HepG2 (cell line): ENCODE data around the gene RNF150.

ENCODE experiments used
- FOXA1 ChIP-seq, 2 experiments: fragments of 450-650 bp in 1 of 2; sonication (generic) in 1 of 2; formaldehyde crosslinking in 1 of 2; IDR thresholded peaks; 2 replicates each; pipeline versions ENCODE4 v1.4.0 to v1.6.1; 2016 to 2020; ENCODE audit warnings: missing genetic modification reagents in 1 of 2
- PHF21A ChIP-seq: sonication (generic); formaldehyde crosslinking; IDR thresholded peaks from 2 replicates; pipeline ENCODE4 v1.5.0; 2020; ENCODE audit warnings: mild to moderate bottlenecking, missing genetic modification reagents
- RAD21 ChIP-seq: fragments of 450-650 bp; formaldehyde crosslinking; IDR thresholded peaks from 2 replicates; pipeline ENCODE4 v1.5.0; 2020; ENCODE audit warnings: mild to moderate bottlenecking
- ZSCAN30 ChIP-seq: sonication (generic); formaldehyde crosslinking; IDR thresholded peaks from 2 replicates; pipeline ENCODE4 v1.5.0; 2020; ENCODE audit warnings: mild to moderate bottlenecking, missing genetic modification reagents
- TF ChIP-seq, protein P1 (sequence below), 2 experiments: IDR thresholded peaks; 2 replicates each; pipeline ENCODE4 v1.6.1; 2011 to 2012; ENCODE audit warnings: low read length in 2 of 2, borderline replicate concordance in 1 of 2, low read depth in 1 of 2, mild to moderate bottlenecking in 1 of 2, moderate library complexity in 1 of 2
- TF ChIP-seq, protein P2 (sequence below), 2 experiments: sonication (generic) in 1 of 2; formaldehyde crosslinking in 1 of 2; IDR thresholded peaks; 2 replicates each; pipeline versions ENCODE4 v1.4.0 to v1.6.1; 2018 to 2020; ENCODE audit warnings: missing genetic modification reagents in 2 of 2, borderline replicate concordance in 1 of 2, low read depth in 1 of 2, mild to moderate bottlenecking in 1 of 2, missing biosample characterization in 1 of 2
- TF ChIP-seq, protein P3 (sequence below): sonication (generic); formaldehyde crosslinking; IDR thresholded peaks from 2 replicates; pipeline ENCODE4 v1.5.0; 2020; ENCODE audit warnings: mild to moderate bottlenecking, missing genetic modification reagents, moderate library complexity
- TF ChIP-seq, protein P4 (sequence below): sonication (generic); formaldehyde crosslinking; IDR thresholded peaks from 2 replicates; pipeline ENCODE4 v1.4.0; 2020; ENCODE audit warnings: missing genetic modification reagents
- TF ChIP-seq, protein P5 (sequence below): sonication (generic); formaldehyde crosslinking; IDR thresholded peaks from one replicate; pipeline ENCODE4 v1.5.1; 2020; ENCODE audit warnings: mild to moderate bottlenecking, missing genetic modification reagents; ENCODE audit errors: not compliant biosample characterization

DNA sequence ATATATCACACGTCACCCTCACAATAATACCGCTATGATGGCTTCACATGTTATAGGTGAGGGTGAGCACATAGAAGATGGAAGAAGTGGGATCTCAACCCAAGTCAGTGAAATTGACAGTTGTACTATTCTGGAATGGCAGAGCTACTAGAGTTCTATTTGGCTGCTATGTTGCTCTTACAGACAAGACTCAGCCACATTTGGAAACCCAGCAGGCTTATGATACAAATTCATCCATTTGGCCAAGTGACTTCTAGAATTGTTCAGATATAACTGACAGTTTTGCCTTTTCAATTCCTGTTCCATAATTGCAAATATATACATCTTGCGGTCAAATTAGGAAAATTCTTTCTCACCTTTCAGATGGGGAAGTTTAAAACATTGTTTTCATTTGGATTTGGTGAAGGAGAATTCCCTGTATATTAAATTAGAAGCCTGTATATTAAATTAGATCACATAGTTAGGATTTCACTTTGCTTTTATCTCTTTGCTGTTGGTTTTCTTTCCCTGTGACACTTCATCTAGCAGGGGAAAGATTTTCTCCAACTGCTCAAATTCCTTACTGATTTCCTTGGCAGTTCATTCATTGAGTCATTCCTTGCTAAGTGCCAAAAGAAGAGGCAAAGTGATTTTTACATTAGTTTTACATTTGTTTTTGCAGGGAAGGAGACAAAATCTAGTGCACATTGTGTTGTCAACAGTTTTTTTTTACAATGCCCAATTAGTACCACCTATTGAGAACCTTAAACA is 256.5 kb downstream of the RNF150 start:
- TF ChIP-seq, protein P1, sequence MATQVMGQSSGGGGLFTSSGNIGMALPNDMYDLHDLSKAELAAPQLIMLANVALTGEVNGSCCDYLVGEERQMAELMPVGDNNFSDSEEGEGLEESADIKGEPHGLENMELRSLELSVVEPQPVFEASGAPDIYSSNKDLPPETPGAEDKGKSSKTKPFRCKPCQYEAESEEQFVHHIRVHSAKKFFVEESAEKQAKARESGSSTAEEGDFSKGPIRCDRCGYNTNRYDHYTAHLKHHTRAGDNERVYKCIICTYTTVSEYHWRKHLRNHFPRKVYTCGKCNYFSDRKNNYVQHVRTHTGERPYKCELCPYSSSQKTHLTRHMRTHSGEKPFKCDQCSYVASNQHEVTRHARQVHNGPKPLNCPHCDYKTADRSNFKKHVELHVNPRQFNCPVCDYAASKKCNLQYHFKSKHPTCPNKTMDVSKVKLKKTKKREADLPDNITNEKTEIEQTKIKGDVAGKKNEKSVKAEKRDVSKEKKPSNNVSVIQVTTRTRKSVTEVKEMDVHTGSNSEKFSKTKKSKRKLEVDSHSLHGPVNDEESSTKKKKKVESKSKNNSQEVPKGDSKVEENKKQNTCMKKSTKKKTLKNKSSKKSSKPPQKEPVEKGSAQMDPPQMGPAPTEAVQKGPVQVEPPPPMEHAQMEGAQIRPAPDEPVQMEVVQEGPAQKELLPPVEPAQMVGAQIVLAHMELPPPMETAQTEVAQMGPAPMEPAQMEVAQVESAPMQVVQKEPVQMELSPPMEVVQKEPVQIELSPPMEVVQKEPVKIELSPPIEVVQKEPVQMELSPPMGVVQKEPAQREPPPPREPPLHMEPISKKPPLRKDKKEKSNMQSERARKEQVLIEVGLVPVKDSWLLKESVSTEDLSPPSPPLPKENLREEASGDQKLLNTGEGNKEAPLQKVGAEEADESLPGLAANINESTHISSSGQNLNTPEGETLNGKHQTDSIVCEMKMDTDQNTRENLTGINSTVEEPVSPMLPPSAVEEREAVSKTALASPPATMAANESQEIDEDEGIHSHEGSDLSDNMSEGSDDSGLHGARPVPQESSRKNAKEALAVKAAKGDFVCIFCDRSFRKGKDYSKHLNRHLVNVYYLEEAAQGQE (IDR thresholded peaks at IDR 0.05; ENCODE audit: borderline replicate concordance in 1 of 2, low read depth in 1 of 2, low read length in 2 of 2) = no peak
- TF ChIP-seq, protein P2, sequence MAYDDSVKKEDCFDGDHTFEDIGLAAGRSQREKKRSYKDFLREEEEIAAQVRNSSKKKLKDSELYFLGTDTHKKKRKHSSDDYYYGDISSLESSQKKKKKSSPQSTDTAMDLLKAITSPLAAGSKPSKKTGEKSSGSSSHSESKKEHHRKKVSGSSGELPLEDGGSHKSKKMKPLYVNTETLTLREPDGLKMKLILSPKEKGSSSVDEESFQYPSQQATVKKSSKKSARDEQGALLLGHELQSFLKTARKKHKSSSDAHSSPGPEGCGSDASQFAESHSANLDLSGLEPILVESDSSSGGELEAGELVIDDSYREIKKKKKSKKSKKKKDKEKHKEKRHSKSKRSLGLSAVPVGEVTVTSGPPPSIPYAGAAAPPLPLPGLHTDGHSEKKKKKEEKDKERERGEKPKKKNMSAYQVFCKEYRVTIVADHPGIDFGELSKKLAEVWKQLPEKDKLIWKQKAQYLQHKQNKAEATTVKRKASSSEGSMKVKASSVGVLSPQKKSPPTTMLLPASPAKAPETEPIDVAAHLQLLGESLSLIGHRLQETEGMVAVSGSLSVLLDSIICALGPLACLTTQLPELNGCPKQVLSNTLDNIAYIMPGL (CRISPR knock-in tag; IDR thresholded peaks at IDR 0.05; ENCODE audit: borderline replicate concordance in 1 of 2, low read depth in 1 of 2) = no peak
- TF ChIP-seq PHF21A (CRISPR knock-in tag) = no peak
- TF ChIP-seq, protein P3, sequence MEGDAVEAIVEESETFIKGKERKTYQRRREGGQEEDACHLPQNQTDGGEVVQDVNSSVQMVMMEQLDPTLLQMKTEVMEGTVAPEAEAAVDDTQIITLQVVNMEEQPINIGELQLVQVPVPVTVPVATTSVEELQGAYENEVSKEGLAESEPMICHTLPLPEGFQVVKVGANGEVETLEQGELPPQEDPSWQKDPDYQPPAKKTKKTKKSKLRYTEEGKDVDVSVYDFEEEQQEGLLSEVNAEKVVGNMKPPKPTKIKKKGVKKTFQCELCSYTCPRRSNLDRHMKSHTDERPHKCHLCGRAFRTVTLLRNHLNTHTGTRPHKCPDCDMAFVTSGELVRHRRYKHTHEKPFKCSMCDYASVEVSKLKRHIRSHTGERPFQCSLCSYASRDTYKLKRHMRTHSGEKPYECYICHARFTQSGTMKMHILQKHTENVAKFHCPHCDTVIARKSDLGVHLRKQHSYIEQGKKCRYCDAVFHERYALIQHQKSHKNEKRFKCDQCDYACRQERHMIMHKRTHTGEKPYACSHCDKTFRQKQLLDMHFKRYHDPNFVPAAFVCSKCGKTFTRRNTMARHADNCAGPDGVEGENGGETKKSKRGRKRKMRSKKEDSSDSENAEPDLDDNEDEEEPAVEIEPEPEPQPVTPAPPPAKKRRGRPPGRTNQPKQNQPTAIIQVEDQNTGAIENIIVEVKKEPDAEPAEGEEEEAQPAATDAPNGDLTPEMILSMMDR = no peak
- TF ChIP-seq RAD21 (CRISPR knock-in tag) = no peak
- TF ChIP-seq, protein P4, sequence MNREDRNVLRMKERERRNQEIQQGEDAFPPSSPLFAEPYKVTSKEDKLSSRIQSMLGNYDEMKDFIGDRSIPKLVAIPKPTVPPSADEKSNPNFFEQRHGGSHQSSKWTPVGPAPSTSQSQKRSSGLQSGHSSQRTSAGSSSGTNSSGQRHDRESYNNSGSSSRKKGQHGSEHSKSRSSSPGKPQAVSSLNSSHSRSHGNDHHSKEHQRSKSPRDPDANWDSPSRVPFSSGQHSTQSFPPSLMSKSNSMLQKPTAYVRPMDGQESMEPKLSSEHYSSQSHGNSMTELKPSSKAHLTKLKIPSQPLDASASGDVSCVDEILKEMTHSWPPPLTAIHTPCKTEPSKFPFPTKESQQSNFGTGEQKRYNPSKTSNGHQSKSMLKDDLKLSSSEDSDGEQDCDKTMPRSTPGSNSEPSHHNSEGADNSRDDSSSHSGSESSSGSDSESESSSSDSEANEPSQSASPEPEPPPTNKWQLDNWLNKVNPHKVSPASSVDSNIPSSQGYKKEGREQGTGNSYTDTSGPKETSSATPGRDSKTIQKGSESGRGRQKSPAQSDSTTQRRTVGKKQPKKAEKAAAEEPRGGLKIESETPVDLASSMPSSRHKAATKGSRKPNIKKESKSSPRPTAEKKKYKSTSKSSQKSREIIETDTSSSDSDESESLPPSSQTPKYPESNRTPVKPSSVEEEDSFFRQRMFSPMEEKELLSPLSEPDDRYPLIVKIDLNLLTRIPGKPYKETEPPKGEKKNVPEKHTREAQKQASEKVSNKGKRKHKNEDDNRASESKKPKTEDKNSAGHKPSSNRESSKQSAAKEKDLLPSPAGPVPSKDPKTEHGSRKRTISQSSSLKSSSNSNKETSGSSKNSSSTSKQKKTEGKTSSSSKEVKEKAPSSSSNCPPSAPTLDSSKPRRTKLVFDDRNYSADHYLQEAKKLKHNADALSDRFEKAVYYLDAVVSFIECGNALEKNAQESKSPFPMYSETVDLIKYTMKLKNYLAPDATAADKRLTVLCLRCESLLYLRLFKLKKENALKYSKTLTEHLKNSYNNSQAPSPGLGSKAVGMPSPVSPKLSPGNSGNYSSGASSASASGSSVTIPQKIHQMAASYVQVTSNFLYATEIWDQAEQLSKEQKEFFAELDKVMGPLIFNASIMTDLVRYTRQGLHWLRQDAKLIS (CRISPR knock-in tag) = no peak
- TF ChIP-seq FOXA1 (IDR thresholded peaks at IDR 0.05) = no peak
- TF ChIP-seq FOXA1 (CRISPR knock-in tag; IDR thresholded peaks at IDR 0.05) = no peak
- TF ChIP-seq, protein P5, sequence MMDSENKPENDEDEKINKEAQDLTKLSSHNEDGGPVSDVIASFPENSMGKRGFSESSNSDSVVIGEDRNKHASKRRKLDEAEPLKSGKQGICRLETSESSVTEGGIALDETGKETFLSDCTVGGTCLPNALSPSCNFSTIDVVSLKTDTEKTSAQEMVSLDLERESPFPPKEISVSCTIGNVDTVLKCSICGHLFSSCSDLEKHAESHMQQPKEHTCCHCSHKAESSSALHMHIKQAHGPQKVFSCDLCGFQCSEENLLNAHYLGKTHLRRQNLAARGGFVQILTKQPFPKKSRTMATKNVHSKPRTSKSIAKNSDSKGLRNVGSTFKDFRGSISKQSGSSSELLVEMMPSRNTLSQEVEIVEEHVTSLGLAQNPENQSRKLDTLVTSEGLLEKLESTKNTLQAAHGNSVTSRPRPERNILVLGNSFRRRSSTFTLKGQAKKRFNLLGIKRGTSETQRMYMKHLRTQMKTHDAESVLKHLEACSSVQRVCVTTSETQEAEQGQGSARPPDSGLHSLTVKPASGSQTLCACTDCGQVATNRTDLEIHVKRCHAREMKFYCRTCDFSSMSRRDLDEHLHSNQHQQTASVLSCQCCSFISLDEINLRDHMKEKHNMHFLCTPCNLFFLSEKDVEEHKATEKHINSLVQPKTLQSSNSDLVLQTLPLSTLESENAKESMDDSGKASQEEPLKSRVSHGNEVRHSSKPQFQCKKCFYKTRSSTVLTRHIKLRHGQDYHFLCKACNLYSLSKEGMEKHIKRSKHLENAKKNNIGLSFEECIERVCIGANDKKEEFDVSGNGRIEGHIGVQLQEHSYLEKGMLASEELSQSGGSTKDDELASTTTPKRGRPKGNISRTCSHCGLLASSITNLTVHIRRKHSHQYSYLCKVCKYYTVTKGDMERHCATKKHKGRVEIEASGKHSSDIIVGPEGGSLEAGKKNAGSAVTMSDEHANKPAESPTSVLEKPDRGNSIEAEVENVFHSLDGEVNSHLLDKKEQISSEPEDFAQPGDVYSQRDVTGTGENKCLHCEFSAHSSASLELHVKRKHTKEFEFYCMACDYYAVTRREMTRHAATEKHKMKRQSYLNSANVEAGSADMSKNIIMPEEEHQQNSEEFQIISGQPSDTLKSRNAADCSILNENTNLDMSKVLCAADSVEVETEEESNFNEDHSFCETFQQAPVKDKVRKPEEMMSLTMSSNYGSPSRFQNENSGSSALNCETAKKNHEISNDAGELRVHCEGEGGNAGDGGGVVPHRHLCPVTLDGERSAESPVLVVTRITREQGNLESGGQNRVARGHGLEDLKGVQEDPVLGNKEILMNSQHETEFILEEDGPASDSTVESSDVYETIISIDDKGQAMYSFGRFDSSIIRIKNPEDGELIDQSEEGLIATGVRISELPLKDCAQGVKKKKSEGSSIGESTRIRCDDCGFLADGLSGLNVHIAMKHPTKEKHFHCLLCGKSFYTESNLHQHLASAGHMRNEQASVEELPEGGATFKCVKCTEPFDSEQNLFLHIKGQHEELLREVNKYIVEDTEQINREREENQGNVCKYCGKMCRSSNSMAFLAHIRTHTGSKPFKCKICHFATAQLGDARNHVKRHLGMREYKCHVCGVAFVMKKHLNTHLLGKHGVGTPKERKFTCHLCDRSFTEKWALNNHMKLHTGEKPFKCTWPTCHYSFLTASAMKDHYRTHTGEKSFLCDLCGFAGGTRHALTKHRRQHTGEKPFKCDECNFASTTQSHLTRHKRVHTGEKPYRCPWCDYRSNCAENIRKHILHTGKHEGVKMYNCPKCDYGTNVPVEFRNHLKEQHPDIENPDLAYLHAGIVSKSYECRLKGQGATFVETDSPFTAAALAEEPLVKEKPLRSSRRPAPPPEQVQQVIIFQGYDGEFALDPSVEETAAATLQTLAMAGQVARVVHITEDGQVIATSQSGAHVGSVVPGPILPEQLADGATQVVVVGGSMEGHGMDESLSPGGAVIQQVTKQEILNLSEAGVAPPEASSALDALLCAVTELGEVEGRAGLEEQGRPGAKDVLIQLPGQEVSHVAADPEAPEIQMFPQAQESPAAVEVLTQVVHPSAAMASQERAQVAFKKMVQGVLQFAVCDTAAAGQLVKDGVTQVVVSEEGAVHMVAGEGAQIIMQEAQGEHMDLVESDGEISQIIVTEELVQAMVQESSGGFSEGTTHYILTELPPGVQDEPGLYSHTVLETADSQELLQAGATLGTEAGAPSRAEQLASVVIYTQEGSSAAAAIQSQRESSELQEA (CRISPR knock-in tag) = no peak
- no peak for TF ChIP-seq ZSCAN30
